Measurements from ENCODE around the gene MGAM2.

The MGAM2 gene

GRCh38 chr7:142177869-142178268 lies 66.4 kb downstream of the MGAM2 start:
- no peaks in the 10 kb centered on the region for H3K4me1 Mint-ChIP-seq (ENCODE audit: low read depth)
- H3K27me3 Mint-ChIP-seq (ENCODE audit: low read depth): peaks cover 9% of the 10 kb centered on the region
- no peak overlapping the region for H3K4me3 Mint-ChIP-seq
- H3K9me3 Mint-ChIP-seq: no peaks in the 10 kb centered on the region
- H3K36me3 Mint-ChIP-seq (ENCODE audit: low read depth): no peaks in the 10 kb centered on the region
- no peak overlapping the region for H3K27ac Mint-ChIP-seq

- Mint-ChIP-seq H3K27ac (no peak overlapping the region), H3K4me1 (ENCODE audit: low read depth) (no peaks in the 10 kb centered on the region), H3K27me3 (ENCODE audit: low read depth) (peaks cover 12% of the 10 kb centered on the region), H3K36me3 (ENCODE audit: low read depth) (no peaks in the 10 kb centered on the region), H3K4me3 (no peak overlapping the region), H3K9me3 (no peaks in the 10 kb centered on the region)
These were observed 68.9 kb downstream of the MGAM2 start for GRCh38 chr7:142180426-142180825.

GRCh38 chr7:142181211-142181610 lies 69.7 kb downstream of the MGAM2 start:
- H3K9me3 Mint-ChIP-seq: no peaks in the 10 kb centered on the region

GRCh38 chr7:142181966-142182365 lies 70.4 kb downstream of the MGAM2 start:
- Mint-ChIP-seq H3K4me1 (ENCODE audit: low read depth) (no peaks in the 10 kb centered on the region), H3K36me3 (ENCODE audit: low read depth) (no peaks in the 10 kb centered on the region), H3K27me3 (ENCODE audit: low read depth) (peaks cover 16% of the 10 kb centered on the region), H3K27ac (no peak overlapping the region), H3K9me3 (no peaks in the 10 kb centered on the region), H3K4me3 (no peak overlapping the region)

More at GRCh38 chr7:142181211-142181610, 69.7 kb downstream of the MGAM2 start:
- no peaks in the 10 kb centered on the region for H3K36me3 Mint-ChIP-seq (ENCODE audit: low read depth)
- peaks cover 16% of the 10 kb centered on the region for H3K27me3 Mint-ChIP-seq (ENCODE audit: low read depth)
- no peak overlapping the region for H3K27ac Mint-ChIP-seq
- H3K4me1 Mint-ChIP-seq (ENCODE audit: low read depth): no peaks in the 10 kb centered on the region
- no peak overlapping the region for H3K4me3 Mint-ChIP-seq

- Mint-ChIP-seq H3K27ac (no peak overlapping the region), H3K27me3 (ENCODE audit: low read depth) (peaks cover 10% of the 10 kb centered on the region)
These were observed 73.6 kb downstream of the MGAM2 start for GRCh38 chr7:142185069-142185468.

GRCh38 chr7:142185801-142186200 lies 74.3 kb downstream of the MGAM2 start:
- Mint-ChIP-seq H3K4me3 (no peak overlapping the region), H3K9me3 (no peaks in the 10 kb centered on the region), H3K36me3 (ENCODE audit: low read depth) (no peaks in the 10 kb centered on the region), H3K27me3 (ENCODE audit: low read depth) (peaks cover 6% of the 10 kb centered on the region), H3K27ac (no peak overlapping the region), H3K4me1 (ENCODE audit: low read depth) (peaks cover 7% of the 10 kb centered on the region)

More at GRCh38 chr7:142185069-142185468, 73.6 kb downstream of the MGAM2 start:
- Mint-ChIP-seq H3K36me3 (ENCODE audit: low read depth) (no peaks in the 10 kb centered on the region), H3K4me3 (no peak overlapping the region), H3K9me3 (no peaks in the 10 kb centered on the region), H3K4me1 (ENCODE audit: low read depth) (peaks cover 7% of the 10 kb centered on the region)

- Mint-ChIP-seq H3K36me3 (ENCODE audit: low read depth) (no peaks in the 10 kb centered on the region), H3K4me3 (no peak overlapping the region), H3K9me3 (no peaks in the 10 kb centered on the region), H3K4me1 (ENCODE audit: low read depth) (peaks cover 7% of the 10 kb centered on the region), H3K27me3 (ENCODE audit: low read depth) (peaks cover 12% of the 10 kb centered on the region), H3K27ac (no peak overlapping the region)
These were observed 76.6 kb downstream of the MGAM2 start for GRCh38 chr7:142188154-142188553.

- Mint-ChIP-seq H3K36me3 (ENCODE audit: low read depth) (no peaks in the 10 kb centered on the region), H3K27ac (no peak overlapping the region), H3K4me1 (ENCODE audit: low read depth) (peaks cover 7% of the 10 kb centered on the region), H3K9me3 (no peaks in the 10 kb centered on the region), H3K27me3 (ENCODE audit: low read depth) (peaks cover 12% of the 10 kb centered on the region), H3K4me3 (no peak overlapping the region)
These were observed 77.3 kb downstream of the MGAM2 start for GRCh38 chr7:142188846-142189245.

GRCh38 chr7:142194201-142194600 lies 82.7 kb downstream of the MGAM2 start:
- Mint-ChIP-seq H3K27ac (no peak overlapping the region), H3K9me3 (no peaks in the 10 kb centered on the region), H3K27me3 (ENCODE audit: low read depth) (peaks cover 6% of the 10 kb centered on the region), H3K4me3 (no peak overlapping the region), H3K36me3 (ENCODE audit: low read depth) (no peaks in the 10 kb centered on the region), H3K4me1 (ENCODE audit: low read depth) (no peaks in the 10 kb centered on the region)

- Mint-ChIP-seq H3K9me3 (no peaks in the 10 kb centered on the region), H3K27ac (no peak overlapping the region), H3K4me3 (no peak overlapping the region), H3K4me1 (ENCODE audit: low read depth) (no peaks in the 10 kb centered on the region), H3K36me3 (ENCODE audit: low read depth) (no peaks in the 10 kb centered on the region), H3K27me3 (ENCODE audit: low read depth) (peaks cover 6% of the 10 kb centered on the region)
These were observed 84.7 kb downstream of the MGAM2 start for GRCh38 chr7:142196066-142196840.

GRCh38 chr7:142200206-142200605 lies 88.7 kb downstream of the MGAM2 start:
- no peaks in the 10 kb centered on the region for H3K36me3 Mint-ChIP-seq (ENCODE audit: low read depth)
- H3K27me3 Mint-ChIP-seq (ENCODE audit: low read depth): peaks cover 12% of the 10 kb centered on the region
- no peaks in the 10 kb centered on the region for H3K9me3 Mint-ChIP-seq
- no peak overlapping the region for H3K4me3 Mint-ChIP-seq
- no peaks in the 10 kb centered on the region for H3K4me1 Mint-ChIP-seq (ENCODE audit: low read depth)
- no peak overlapping the region for H3K27ac Mint-ChIP-seq

GRCh38 chr7:142228537-142229104 lies 117.1 kb downstream of the MGAM2 start:
- Mint-ChIP-seq H3K36me3 (ENCODE audit: low read depth) (no peaks in the 10 kb centered on the region), H3K9me3 (no peaks in the 10 kb centered on the region), H3K4me1 (ENCODE audit: low read depth) (no peaks in the 10 kb centered on the region), H3K27ac (no peak overlapping the region), H3K4me3 (no peak overlapping the region), H3K27me3 (ENCODE audit: low read depth) (peaks cover 3% of the 10 kb centered on the region)

- Mint-ChIP-seq H3K36me3 (ENCODE audit: low read depth) (no peaks in the 10 kb centered on the region), H3K9me3 (no peaks in the 10 kb centered on the region), H3K4me1 (ENCODE audit: low read depth) (no peaks in the 10 kb centered on the region), H3K4me3 (no peak overlapping the region), H3K27ac (no peak overlapping the region), H3K27me3 (ENCODE audit: low read depth) (peaks cover 3% of the 10 kb centered on the region)
These were observed 120.2 kb downstream of the MGAM2 start for GRCh38 chr7:142231716-142232115.

- Mint-ChIP-seq H3K4me3 (no peak overlapping the region), H3K27ac (no peak overlapping the region), H3K27me3 (ENCODE audit: low read depth) (peaks cover 5% of the 10 kb centered on the region), H3K4me1 (ENCODE audit: low read depth) (no peaks in the 10 kb centered on the region), H3K9me3 (no peaks in the 10 kb centered on the region), H3K36me3 (ENCODE audit: low read depth) (no peaks in the 10 kb centered on the region)
These were observed 129.0 kb downstream of the MGAM2 start for GRCh38 chr7:142240546-142240945.

- Mint-ChIP-seq H3K27ac (no peak overlapping the region), H3K4me1 (ENCODE audit: low read depth) (no peaks in the 10 kb centered on the region), H3K27me3 (ENCODE audit: low read depth) (no peaks in the 10 kb centered on the region), H3K9me3 (no peaks in the 10 kb centered on the region), H3K36me3 (ENCODE audit: low read depth) (no peaks in the 10 kb centered on the region), H3K4me3 (no peak overlapping the region)
These were observed 132.3 kb downstream of the MGAM2 start for GRCh38 chr7:142243823-142244222.

Measured in T-helper 1 cell treated with Interleukin-12 subunit alpha and Interleukin-12 subunit beta and Interleukin-4 antibody, amounts not matched to agents 30 μg/mL and 1 μg/mL, for 36 hours (primary cell).